CD4-positive, alpha-beta memory T cell (primary cell): ENCODE results near the gene TAF12. TPM values are rescaled to one million over a fixed set of nuclear protein-coding genes. Genes with fewer than 3 reads are reported as not detected.
"Not testable (repeated sequence)": the region's sequence is repeated elsewhere in the genome, so short reads cannot be mapped to it uniquely, and the experiment has no call there.

ENCODE experiments used
- CTCF ChIA-PET: fragments of 350-600 bp; sonication (Branson Sonifier 250); formaldehyde crosslinking; loops from one replicate; lab custom pipeline; 2021; ENCODE audit warnings: inconsistent platforms; ENCODE audit not compliant: partially characterized antibody; lab: Charles Lee
- POLR2A ChIA-PET: fragments of 350-600 bp; sonication (Branson Sonifier 250); formaldehyde crosslinking; loops from one replicate; lab custom pipeline; 2021; ENCODE audit not compliant: partially characterized antibody; lab: Charles Lee
- DNase-seq, 5 donors: peaks; one replicate each; pipeline versions ENCODE4 v3.0.0 to v3.0.0-alpha.2; 2020 to 2022; ENCODE audit warnings: mixed read lengths in 1 of 5
- H3K27ac ChIP-seq: one replicate; pipeline ENCODE4 v1.7.0; 2013; ENCODE audit warnings: low read depth, low read length
- H3K27me3 ChIP-seq: 2 replicates; pipeline ENCODE4 v1.7.0; 2013; ENCODE audit warnings: mild to moderate bottlenecking, low read length, moderate library complexity; ENCODE audit not compliant: insufficient read depth
- H3K36me3 ChIP-seq: 2 replicates; pipeline ENCODE4 v1.7.0; 2013; ENCODE audit warnings: mild to moderate bottlenecking, low read length, moderate library complexity; ENCODE audit not compliant: insufficient read depth
- H3K4me1 ChIP-seq: 2 replicates; pipeline ENCODE4 v1.7.0; 2013; ENCODE audit warnings: mild to moderate bottlenecking, low read length, moderate library complexity; ENCODE audit not compliant: insufficient read depth
- H3K4me3 ChIP-seq, 2 donors: one replicate each; pipeline ENCODE4 v1.7.0; 2013; ENCODE audit warnings: low read length in 2 of 2, mild to moderate bottlenecking in 1 of 2
- H3K9me3 ChIP-seq, 2 donors: one replicate each; pipeline ENCODE4 v1.7.0; 2013; ENCODE audit warnings: low read length in 2 of 2, control low read depth in 1 of 2; ENCODE audit not compliant: control insufficient read depth in 1 of 2
- H3K27ac Mint-ChIP-seq, 7 donors: one replicate each; pipeline ENCODE4 v1.8.0; 2020 to 2021; ENCODE audit warnings: mixed read lengths in 7 of 7, mild to moderate bottlenecking in 6 of 7, inconsistent platforms in 3 of 7, moderate library complexity in 3 of 7
- H3K27me3 Mint-ChIP-seq, 2 donors: one replicate each; pipeline ENCODE4 v1.8.0; 2020 to 2021; ENCODE audit warnings: mixed read lengths in 2 of 2
- H3K36me3 Mint-ChIP-seq, 2 donors: one replicate each; pipeline ENCODE4 v1.8.0; 2020 to 2021; ENCODE audit warnings: mixed read lengths in 2 of 2, inconsistent platforms in 1 of 2, mild to moderate bottlenecking in 1 of 2
- H3K4me1 Mint-ChIP-seq, 4 donors: one replicate each; pipeline ENCODE4 v1.8.0; 2020 to 2021; ENCODE audit warnings: mixed read lengths in 4 of 4, mild to moderate bottlenecking in 1 of 4
- H3K4me3 Mint-ChIP-seq, 8 donors: one replicate each; pipeline ENCODE4 v1.8.0; 2020 to 2021; ENCODE audit warnings: mixed read lengths in 8 of 8, mild to moderate bottlenecking in 7 of 8, moderate library complexity in 6 of 8, inconsistent platforms in 3 of 8
- H3K9me3 Mint-ChIP-seq, 8 donors: one replicate each; pipeline ENCODE4 v1.8.0; 2020 to 2021; ENCODE audit warnings: mixed read lengths in 8 of 8, mild to moderate bottlenecking in 5 of 8, inconsistent platforms in 3 of 8, moderate library complexity in 1 of 8
- intact Hi-C: fragments of 100-400 bp; cut with micrococcal nuclease; formaldehyde crosslinking; loops from one replicate; pipeline ENCODE4 v1.15.1; 2023
- polyA plus RNA-seq, 2 donors: library from polyadenylated mRNA; unstranded; fragments of 300-500 nt; fragmentation: Illumina TruSeq; gene quantifications; one replicate each; pipeline ENCODE4 v1.2.3, GENCODE V29; 2021
- total RNA-seq, 2 experiments: library from RNA; stranded (reverse); gene quantifications; one replicate each; pipeline ENCODE4 v1.2.3, GENCODE V29; 2021

The TAF12 gene
- total RNA-seq: 10 to 100 TPM; 23.5 to 25.2 TPM
- polyA plus RNA-seq: 10 to 100 TPM; 52.1 to 53.4 TPM

GRCh38 chr1:28642847-28643635, at the start of gene TAF12:
Gene TAF12, minus strand, starts transcription at chr1:28643067. Its CDS starts 20,986 bp downstream, at chr1:28622081.
- Mint-ChIP-seq H3K9me3 (no peaks in the 10 kb centered on the region), H3K27me3 (no peaks in the 10 kb centered on the region), H3K4me3 (peak within 1 kb of the TSS; percentile 96 to 100 (median 99)), H3K36me3 (peaks cover 0 to 17% of the 10 kb centered on the region in 2 donors), H3K4me1 (peaks cover 32 to 62% (median 46%) of the 10 kb centered on the region in 4 donors), H3K27ac (peak within 1 kb of the TSS; percentile 97 to 100 (median 98))
- CTCF ChIA-PET: interaction anchor here (0.7 to 6.8 kb wide), 22 partner anchors 18 to 974 kb away, joined by 3 to 83 read pairs (median 4); partner anchors contain the start of genes GMEB1, SRSF4 and YTHDF2
- peaks cover 48% of the 10 kb centered on the region for H3K4me1 ChIP-seq
- no peaks in the 10 kb centered on the region for H3K27me3 ChIP-seq
- no peaks in the 10 kb centered on the region for H3K36me3 ChIP-seq
- H3K27ac ChIP-seq: peak within 1 kb of the TSS; percentile 74
- POLR2A ChIA-PET: interaction anchor here (0.6 to 10.1 kb wide), 44 partner anchors 9 to 917 kb away, joined by 3 to 233 read pairs (median 5); partner anchors contain the start of genes ATP5IF1, EPB41, EYA3 and FAM76A
- no peaks in the 10 kb centered on the region for H3K9me3 ChIP-seq
- intact Hi-C loops: loop anchor here (1.0 to 2.0 kb wide), 7 partner anchors 25 to 538 kb away; partner anchors contain the start of genes GMEB1, RCC1, SRSF4 and YTHDF2
- peak; percentile 88 to 92 (median 91) for DNase-seq
- peak within 1 kb of the TSS; percentile 89 to 99 for H3K4me3 ChIP-seq

- intact Hi-C loops, DNase-seq, H3K27me3 Mint-ChIP-seq, H3K27me3 ChIP-seq, H3K9me3 ChIP-seq, H3K27ac Mint-ChIP-seq, H3K9me3 Mint-ChIP-seq, H3K27ac ChIP-seq, H3K4me1 ChIP-seq, H3K4me3 Mint-ChIP-seq, H3K4me3 ChIP-seq, H3K4me1 Mint-ChIP-seq: not testable (repeated sequence)
- CTCF ChIA-PET: interaction anchor here (0.7 kb wide), 1 partner anchor 45 kb away, joined by 3 read pairs; the partner anchor contains the start of gene YTHDF2
- peaks cover 26 to 43% of the 10 kb centered on the region in 2 donors for H3K36me3 Mint-ChIP-seq
- POLR2A ChIA-PET: interaction anchor here (1.2 kb wide), 1 partner anchor 43 kb away, joined by 3 read pairs; the partner anchor contains the start of gene RNU11
- peaks cover 12% of the 10 kb centered on the region for H3K36me3 ChIP-seq
Measured at GRCh38 chr1:28691627-28692026, 48.8 kb upstream of the TAF12 start.

- H3K27ac ChIP-seq: no peak overlapping the region
- H3K36me3 ChIP-seq: no peaks in the 10 kb centered on the region
- H3K27me3 ChIP-seq: no peaks in the 10 kb centered on the region
- POLR2A ChIA-PET: no interaction called here
- DNase-seq: no peak
- H3K9me3 Mint-ChIP-seq: no peaks in the 10 kb centered on the region
- H3K4me1 Mint-ChIP-seq: peaks cover 0 to 9% (median 2%) of the 10 kb centered on the region in 4 donors
- no peaks in the 10 kb centered on the region for H3K27me3 Mint-ChIP-seq
- H3K4me1 ChIP-seq: peaks cover 3% of the 10 kb centered on the region
- no peak overlapping the region for H3K27ac Mint-ChIP-seq
- peaks cover 15 to 49% of the 10 kb centered on the region in 2 donors for H3K36me3 Mint-ChIP-seq
- no peaks in the 10 kb centered on the region for H3K9me3 ChIP-seq
- CTCF ChIA-PET: interaction anchor here (0.7 kb wide), 1 partner anchor 51 kb away, joined by 6 read pairs; the partner anchor contains the start of gene YTHDF2
- intact Hi-C loops: no loop called here
- no peak overlapping the region for H3K4me3 ChIP-seq
- no peak overlapping the region for H3K4me3 Mint-ChIP-seq
Measured at GRCh38 chr1:28684937-28685336, 42.1 kb upstream of the TAF12 start.

DNA sequence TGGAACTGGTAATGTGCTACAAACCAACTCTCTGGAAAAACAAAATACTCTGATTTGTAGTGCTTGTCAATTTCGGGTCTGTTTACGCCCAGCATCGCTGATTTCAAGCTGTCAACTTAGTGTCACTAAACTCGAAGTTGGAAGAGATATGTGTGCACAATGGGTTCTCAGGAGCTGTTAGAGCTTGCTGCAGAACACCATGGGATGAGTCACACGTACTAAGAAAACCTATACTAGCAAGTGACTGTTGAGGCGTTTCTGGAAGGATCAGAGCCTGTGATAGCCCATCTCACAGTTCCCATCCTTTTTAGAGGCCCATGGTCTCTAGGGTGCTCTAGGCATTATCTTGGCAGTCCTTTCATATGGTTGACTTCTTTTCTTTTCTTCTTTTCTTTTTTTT, 40.0 kb upstream of the TAF12 start:
- Mint-ChIP-seq H3K27ac (no peak overlapping the region), H3K27me3 (no peaks in the 10 kb centered on the region), H3K36me3 (peaks cover 12 to 42% of the 10 kb centered on the region in 2 donors), H3K4me3 (no peak overlapping the region), H3K4me1 (peaks cover 0 to 6% (median 2%) of the 10 kb centered on the region in 4 donors), H3K9me3 (no peaks in the 10 kb centered on the region)
- no peak overlapping the region for H3K4me3 ChIP-seq
- ChIA-PET CTCF (no interaction called here), POLR2A (interaction anchor here (1.0 to 1.5 kb wide), 2 partner anchors 13 to 40 kb away, joined by 3 to 4 read pairs; partner anchors contain the start of gene TAF12)
- no peak overlapping the region for H3K27ac ChIP-seq
- peaks cover 3% of the 10 kb centered on the region for H3K4me1 ChIP-seq
- H3K27me3 ChIP-seq: no peaks in the 10 kb centered on the region
- no peaks in the 10 kb centered on the region for H3K9me3 ChIP-seq
- intact Hi-C loops: no loop called here
- no peaks in the 10 kb centered on the region for H3K36me3 ChIP-seq
- no peak for DNase-seq

DNA sequence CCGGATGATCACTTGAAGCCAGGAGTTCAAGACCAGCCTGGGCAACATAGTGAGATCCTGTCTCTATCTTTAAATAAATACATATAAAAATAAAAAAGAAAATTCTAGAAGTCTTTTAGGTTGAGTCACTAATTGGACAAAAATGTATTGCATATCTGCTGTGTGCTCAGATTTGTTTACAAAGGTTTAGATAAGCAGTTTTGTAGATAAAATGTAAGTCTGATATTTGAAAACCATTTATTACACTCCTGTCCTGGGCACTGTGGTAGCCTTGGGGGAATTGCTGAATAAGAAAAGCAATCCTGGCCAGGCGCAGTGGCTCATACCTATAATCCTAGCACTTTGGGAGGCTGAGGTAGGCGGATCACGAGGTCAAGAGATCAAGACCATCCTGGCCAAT, 37.3 kb upstream of the TAF12 start:
- POLR2A ChIA-PET: no interaction called here

GRCh38 chr1:28675924-28676257, 33.0 kb upstream of the TAF12 start:
- Mint-ChIP-seq H3K4me3 (no peak overlapping the region), H3K27ac (no peak overlapping the region)

More for the DNA sequence above, 37.3 kb upstream of the TAF12 start:
- Histone ChIP-seq H3K9me3 (no peaks in the 10 kb centered on the region), H3K27ac (no peak overlapping the region), H3K4me1 (peaks cover 3% of the 10 kb centered on the region), H3K36me3 (no peaks in the 10 kb centered on the region), H3K27me3 (no peaks in the 10 kb centered on the region), H3K4me3 (no peak overlapping the region)
- Mint-ChIP-seq H3K36me3 (peaks cover 8 to 32% of the 10 kb centered on the region in 2 donors), H3K4me1 (peaks cover 0 to 6% (median 4%) of the 10 kb centered on the region in 4 donors), H3K27me3 (no peaks in the 10 kb centered on the region), H3K4me3 (no peak overlapping the region), H3K27ac (no peak overlapping the region), H3K9me3 (no peaks in the 10 kb centered on the region)
- CTCF ChIA-PET: no interaction called here
- intact Hi-C loops: no loop called here
- DNase-seq: no peak

DNA sequence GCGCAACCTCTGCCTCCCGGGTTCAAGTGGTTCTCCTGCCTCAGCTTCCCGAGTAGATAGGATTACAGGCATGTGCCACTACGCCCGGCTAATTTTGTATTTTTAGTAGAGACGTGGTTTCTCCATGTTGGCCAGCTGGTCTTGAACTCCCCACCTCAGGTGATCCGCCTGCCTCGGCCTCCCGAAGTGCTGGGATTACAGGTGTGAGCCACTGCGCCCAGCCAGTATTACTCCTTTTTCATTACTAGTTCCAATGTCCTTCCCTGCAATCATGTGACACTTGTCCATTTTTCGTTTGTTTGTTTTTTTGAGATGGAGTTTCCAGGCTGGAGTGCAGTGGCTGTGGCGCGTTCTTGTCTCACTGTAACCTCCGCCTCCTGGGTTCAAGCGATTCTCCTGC, 30.1 kb upstream of the TAF12 start:
- POLR2A ChIA-PET: interaction anchor here (1.0 to 7.8 kb wide), 3 partner anchors 24 to 30 kb away, joined by 3 to 202 read pairs (median 198); partner anchors contain the start of genes RNU11 and TAF12
- H3K27me3 Mint-ChIP-seq, intact Hi-C loops, CTCF ChIA-PET, H3K27ac ChIP-seq, H3K27me3 ChIP-seq, H3K4me3 ChIP-seq, H3K9me3 Mint-ChIP-seq, H3K36me3 ChIP-seq, H3K4me3 Mint-ChIP-seq, H3K9me3 ChIP-seq, DNase-seq: not testable (repeated sequence)
- peaks cover 14% of the 10 kb centered on the region for H3K4me1 ChIP-seq
- H3K4me1 Mint-ChIP-seq: peaks cover 12 to 21% (median 16%) of the 10 kb centered on the region in 4 donors
- H3K27ac Mint-ChIP-seq: peak overlapping the region in 2 of 7 donors; percentile 13 to 35
- H3K36me3 Mint-ChIP-seq: peaks cover 0 to 12% of the 10 kb centered on the region in 2 donors

More at GRCh38 chr1:28675924-28676257, 33.0 kb upstream of the TAF12 start:
- H3K4me1 ChIP-seq: peaks cover under 1% of the 10 kb centered on the region
- no peaks in the 10 kb centered on the region for H3K9me3 ChIP-seq
- no peak overlapping the region for H3K27ac ChIP-seq
- no peak overlapping the region for H3K4me3 ChIP-seq
- no peaks in the 10 kb centered on the region for H3K36me3 ChIP-seq
- ChIA-PET POLR2A (interaction anchor here (0.6 kb wide), 1 partner anchor 27 kb away, joined by 3 read pairs; no protein-coding TSS in a partner anchor), CTCF (interaction anchor here (0.7 to 0.9 kb wide), 2 partner anchors 40 to 81 kb away, joined by 3 to 4 read pairs; no protein-coding TSS in a partner anchor)
- no peaks in the 10 kb centered on the region for H3K27me3 ChIP-seq
- peaks cover 1 to 6% (median 4%) of the 10 kb centered on the region in 4 donors for H3K4me1 Mint-ChIP-seq
- no peaks in the 10 kb centered on the region for H3K9me3 Mint-ChIP-seq
- intact Hi-C loops: no loop called here
- DNase-seq: no peak
- H3K36me3 Mint-ChIP-seq: peaks cover under 1 to 5% of the 10 kb centered on the region in 2 donors
- H3K27me3 Mint-ChIP-seq: no peaks in the 10 kb centered on the region
